ENCODE results near the gene C16orf92. TPM values are rescaled to one million over a fixed set of nuclear protein-coding genes. Genes with fewer than 3 reads are reported as not detected.
A peak's percentile ranks its signal among the peaks of the same experiment; 100 is the strongest.
"Not testable (repeated sequence)": the region's sequence is repeated elsewhere in the genome, so short reads cannot be mapped to it uniquely, and the experiment has no call there.

Gene C16orf92
- total RNA-seq, 4 donors from 2014 or later = not detected

DNA sequence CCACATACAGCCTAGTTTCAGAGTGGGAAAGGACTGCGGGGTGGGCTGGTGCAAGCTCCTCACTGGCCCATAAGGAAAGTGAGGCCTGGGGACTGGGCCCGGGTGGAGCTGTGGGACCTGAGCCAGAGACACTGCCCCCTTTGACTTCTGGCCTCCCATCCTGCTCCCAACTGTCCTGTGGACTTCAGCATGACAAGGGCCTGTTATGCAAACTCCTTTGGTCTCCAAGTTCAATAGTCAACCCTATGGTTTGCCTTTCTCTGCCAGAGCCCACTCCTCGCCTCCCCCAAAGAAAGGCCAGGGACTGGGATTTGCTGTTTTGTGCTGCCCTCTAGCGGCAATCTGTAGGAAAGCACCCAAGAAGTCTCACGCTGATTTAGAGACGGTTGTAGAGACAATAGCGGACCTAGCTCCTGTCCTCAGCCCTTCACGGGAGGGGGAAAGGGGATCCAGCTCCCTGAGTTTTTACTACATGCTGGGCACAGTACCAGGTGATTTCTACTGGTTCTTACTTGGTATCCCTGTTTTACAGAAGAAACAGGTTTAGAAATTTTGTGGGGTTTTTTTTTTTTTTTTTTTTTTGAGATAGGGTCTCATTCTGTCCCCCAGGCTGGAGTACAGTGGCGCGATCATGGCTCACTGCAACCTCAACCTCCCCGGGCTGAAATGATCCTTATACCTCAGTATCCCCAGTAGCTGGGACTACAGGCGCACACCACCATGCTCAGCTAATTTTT is 9.3 kb downstream of the C16orf92 start:
- TF ChIP-seq CTCF (IDR thresholded peaks at IDR 0.05) = peak; percentile 40 to 60 (median 44)
- TF ChIP-seq POLR2A (IDR thresholded peaks at IDR 0.05) = no peak
- peak in 1 of 2 donors; percentile 44 for DNase-seq (ENCODE audit: low spot score in 2 of 2)
- WGBS, 2 donors = 27 to 28% methylated on average over 12 of the region's 12 CpGs

DNA sequence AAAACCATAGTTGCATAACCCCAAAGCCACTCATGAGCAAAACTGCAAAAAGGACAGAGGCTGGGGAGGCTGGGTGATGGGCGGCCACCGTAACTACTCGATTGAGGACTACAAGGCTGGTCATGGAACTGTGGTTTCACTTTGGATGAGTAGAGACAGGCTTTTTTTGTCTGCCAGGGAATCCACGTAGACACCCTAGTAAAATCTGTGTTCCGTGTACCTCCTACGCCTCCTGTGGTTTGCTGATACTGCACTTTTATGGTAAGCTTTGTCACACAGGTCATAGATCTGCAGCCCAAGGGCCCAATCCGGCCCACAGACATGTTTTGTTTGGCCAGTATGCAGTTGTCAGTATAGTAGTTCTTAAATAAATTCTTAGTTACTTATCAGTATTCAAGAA is 10.3 kb downstream of the C16orf92 start:
- no peak overlapping the region for H3K27ac ChIP-seq
- DNase-seq (ENCODE audit: low spot score in 2 of 2) = no peak
- H3K4me3 ChIP-seq = no peak overlapping the region
- TF ChIP-seq CTCF (IDR thresholded peaks at IDR 0.05) (no peak), POLR2A (IDR thresholded peaks at IDR 0.05) (no peak), EP300 (IDR thresholded peaks at IDR 0.05) (no peak)
- peaks cover 0 to 80% of the 10 kb centered on the region in 2 donors for H3K27me3 ChIP-seq
- H3K36me3 ChIP-seq = no peaks in the 10 kb centered on the region
- H3K4me1 ChIP-seq = peaks cover 0 to 8% (median 4%) of the 10 kb centered on the region in 4 donors
- WGBS, 2 donors = 61 to 71% methylated on average over 7 of the region's 7 CpGs
- no peaks in the 10 kb centered on the region for H3K9me3 ChIP-seq

More for the DNA sequence above, 9.3 kb downstream of the C16orf92 start:
- H3K27ac ChIP-seq = no peak overlapping the region
- H3K4me1 ChIP-seq = peaks cover 0 to 8% (median 4%) of the 10 kb centered on the region in 4 donors
- H3K27me3 ChIP-seq = peaks cover 0 to 90% of the 10 kb centered on the region in 2 donors
- H3K9me3 ChIP-seq = no peaks in the 10 kb centered on the region
- no peaks in the 10 kb centered on the region for H3K36me3 ChIP-seq
- no peak overlapping the region for H3K4me3 ChIP-seq

GRCh38 chr16:30040221-30040620 is 17.2 kb downstream of the C16orf92 start:
- Histone ChIP-seq H3K27me3 (peaks cover 0 to 20% of the 10 kb centered on the region in 2 donors), H3K27ac (no peak overlapping the region), H3K9me3 (no peaks in the 10 kb centered on the region), H3K36me3 (no peaks in the 10 kb centered on the region), H3K4me3 (no peak overlapping the region), H3K4me1 (no peaks in the 10 kb centered on the region)
- no peak for TF ChIP-seq POLR2A (IDR thresholded peaks at IDR 0.05)
- no peak for TF ChIP-seq EP300 (IDR thresholded peaks at IDR 0.05)
- no peak for TF ChIP-seq CTCF (IDR thresholded peaks at IDR 0.05)
- no peak for DNase-seq (ENCODE audit: low spot score in 2 of 2)
- 65 to 69% methylated on average over 5 of the region's 5 CpGs for WGBS, 2 donors

DNA sequence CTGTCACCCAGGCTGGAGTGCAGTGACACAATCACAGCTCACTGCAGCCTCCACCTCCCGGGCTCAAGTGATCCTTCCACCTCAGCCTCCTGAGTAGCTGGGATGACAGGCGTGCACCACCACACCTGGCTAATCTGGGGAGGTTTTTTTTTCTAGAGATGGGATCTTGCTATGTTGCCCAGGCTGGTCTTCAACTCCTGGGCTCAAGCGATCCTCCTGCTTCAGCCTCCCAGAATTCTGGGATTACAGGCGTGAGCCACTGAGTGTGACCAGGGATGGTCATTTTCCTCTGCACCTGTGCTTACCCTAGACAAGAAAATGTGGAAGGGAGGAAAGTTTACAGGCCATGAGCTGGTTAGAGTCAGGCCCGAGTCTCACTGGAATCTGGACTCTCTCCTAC is 17.7 kb downstream of the C16orf92 start:
- not testable (repeated sequence) for H3K9me3 ChIP-seq; H3K4me3 ChIP-seq; DNase-seq (ENCODE audit: low spot score in 2 of 2); H3K27ac ChIP-seq; H3K36me3 ChIP-seq; H3K4me1 ChIP-seq
- WGBS, 2 donors = 84 to 87% methylated on average over 5 of the region's 5 CpGs
- peaks cover 0 to 16% of the 10 kb centered on the region in 2 donors for H3K27me3 ChIP-seq

GRCh38 chr16:30041841-30042240 is 18.8 kb downstream of the C16orf92 start:
- Histone ChIP-seq H3K36me3 (no peaks in the 10 kb centered on the region), H3K27me3 (peaks cover 0 to 9% of the 10 kb centered on the region in 2 donors), H3K4me3 (no peak overlapping the region), H3K4me1 (no peaks in the 10 kb centered on the region), H3K27ac (no peak overlapping the region), H3K9me3 (no peaks in the 10 kb centered on the region)
- 20% methylated on average over 5 of the region's 5 CpGs for WGBS, 2 donors
- TF ChIP-seq POLR2A (IDR thresholded peaks at IDR 0.05) = no peak
- peak in 3 of 5 experiments; percentile 13 to 44 (median 24) for TF ChIP-seq CTCF (IDR thresholded peaks at IDR 0.05)
- DNase-seq (ENCODE audit: low spot score in 2 of 2) = peak in 1 of 2 donors; percentile 16
